ENCODE measurements around the gene ZNF563.

The ZNF563 gene

DNA sequence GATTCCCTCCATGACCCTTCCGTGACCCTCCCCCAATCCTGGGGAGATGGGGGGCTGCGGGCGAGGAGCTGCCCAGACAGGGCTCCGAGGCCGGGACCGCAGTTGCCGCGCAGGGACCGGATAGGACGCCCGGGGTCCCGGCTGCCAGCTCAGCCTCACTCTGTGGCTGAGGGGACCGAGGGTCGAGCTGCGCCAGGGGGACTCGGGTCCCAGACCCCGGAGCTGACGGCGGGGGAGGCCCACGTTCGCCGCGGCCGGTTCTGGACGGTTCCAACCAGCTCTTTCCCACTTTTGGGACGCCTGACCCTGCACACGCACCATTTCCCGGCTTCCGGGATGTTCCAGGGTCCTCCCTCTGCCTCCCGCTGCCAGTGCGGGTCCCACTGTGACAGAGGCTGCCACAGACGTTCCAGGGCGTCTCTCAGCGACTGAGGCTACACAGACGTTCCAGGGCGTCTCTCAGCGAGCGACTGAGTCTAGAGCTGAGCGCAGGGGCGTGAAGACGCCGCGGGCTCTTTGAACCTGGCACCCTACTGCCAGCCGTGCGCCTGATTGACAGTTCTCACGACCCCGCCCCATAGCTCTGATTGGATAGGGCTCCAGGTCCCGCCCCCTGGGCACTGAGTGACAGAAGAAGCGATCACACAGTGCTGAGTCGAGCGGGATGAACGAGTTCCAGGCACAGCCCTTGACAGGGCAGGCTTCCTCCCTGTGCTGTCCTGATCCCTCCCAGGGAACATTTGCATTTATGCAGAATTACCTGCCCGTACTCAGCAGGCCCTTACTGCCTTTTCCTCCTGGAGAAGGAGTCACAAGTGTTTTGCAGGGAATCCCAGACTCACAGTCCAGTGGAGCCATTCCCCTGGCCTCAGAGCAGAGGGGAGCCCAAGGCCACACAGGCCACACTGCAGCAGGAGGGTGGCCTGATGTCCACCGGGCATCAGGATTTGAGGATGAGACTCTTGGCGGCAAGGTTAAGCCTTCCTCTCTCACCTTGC, at the start of gene ZNF563:
ZNF563 (minus strand) TSS at position 472 of the 998 bp plus-strand sequence; CDS start at position 321, 151 bp downstream.
- DNase-seq (ENCODE audit: low read depth), result peak; percentile 91
- peak within 1 kb of the TSS; percentile 87 for H3K4me3 ChIP-seq (ENCODE audit: control insufficient read depth, low read depth, low read length)
- TF ChIP-seq CTCF (conservative IDR thresholded peaks at IDR 0.05; ENCODE audit: control insufficient read depth, insufficient read depth, low read depth, low read length), result no peak

DNA sequence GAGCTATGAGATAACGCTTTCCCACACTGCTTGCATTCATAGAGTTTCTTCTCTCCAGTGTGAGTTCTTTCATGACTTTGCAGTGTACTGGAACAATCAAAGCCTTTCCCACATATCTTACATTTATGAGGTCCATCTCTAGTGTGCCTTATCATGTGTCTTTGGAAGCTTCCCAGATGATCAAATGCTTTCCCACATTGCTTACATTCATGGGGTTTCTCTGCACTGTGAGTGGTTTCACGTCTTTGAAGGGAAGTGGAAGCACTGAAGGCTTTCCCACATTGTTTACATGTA, 47.0 kb upstream of the ZNF563 start:
- DNase-seq (ENCODE audit: low read depth), result no peak
- TF ChIP-seq CTCF (conservative IDR thresholded peaks at IDR 0.05; ENCODE audit: control insufficient read depth, insufficient read depth, low read depth, low read length), result no peak
- H3K4me3 ChIP-seq (ENCODE audit: control insufficient read depth, low read depth, low read length), result no peak overlapping the region

DNA sequence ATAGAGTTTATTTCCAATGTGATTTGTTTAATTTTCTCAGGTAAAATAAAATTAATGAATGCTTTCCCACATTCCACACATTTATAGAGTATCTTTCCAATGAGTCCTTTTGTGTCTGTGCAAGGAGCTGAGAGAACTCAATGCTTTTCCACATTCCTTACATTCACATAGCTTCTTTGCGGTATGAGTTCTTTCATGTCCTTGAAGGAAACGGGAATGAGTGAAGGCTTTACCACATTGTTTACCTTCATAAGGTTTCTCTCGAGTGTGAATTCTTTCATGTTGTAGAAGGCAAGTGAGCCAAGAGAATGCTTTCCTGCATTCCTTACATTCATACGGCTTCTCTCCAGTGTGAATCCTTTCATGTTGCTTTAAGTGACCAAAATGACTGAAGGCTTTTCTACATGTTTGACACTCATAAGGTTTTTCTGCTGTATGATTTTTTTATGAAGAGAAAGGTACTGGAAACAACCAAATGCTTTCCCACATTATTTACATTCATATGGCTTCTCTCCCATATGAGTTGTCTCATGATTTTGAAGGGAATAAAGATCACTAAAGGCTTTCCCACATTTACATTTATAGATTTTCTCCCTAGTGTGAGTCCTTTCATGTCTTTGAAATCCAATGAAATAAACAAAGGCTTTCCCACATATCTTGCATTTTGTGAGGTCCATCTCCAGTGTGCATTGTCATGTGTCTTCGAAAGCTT, 46.5 kb upstream of the ZNF563 start:
- TF ChIP-seq CTCF (conservative IDR thresholded peaks at IDR 0.05; ENCODE audit: control insufficient read depth, insufficient read depth, low read depth, low read length), result no peak
- no peak for DNase-seq (ENCODE audit: low read depth)

GRCh38 chr19:12374026-12374425, 40.6 kb upstream of the ZNF563 start:
- no peak for TF ChIP-seq CTCF (conservative IDR thresholded peaks at IDR 0.05; ENCODE audit: control insufficient read depth, insufficient read depth, low read depth, low read length)
- H3K4me3 ChIP-seq (ENCODE audit: control insufficient read depth, low read depth, low read length), result no peak overlapping the region
- no peak for DNase-seq (ENCODE audit: low read depth)

More for the DNA sequence above, 46.5 kb upstream of the ZNF563 start:
- no peak overlapping the region for H3K4me3 ChIP-seq (ENCODE audit: control insufficient read depth, low read depth, low read length)

- DNase-seq (ENCODE audit: low read depth), result peak; percentile 93
- peak; percentile 69 for TF ChIP-seq CTCF (conservative IDR thresholded peaks at IDR 0.05; ENCODE audit: control insufficient read depth, insufficient read depth, low read depth, low read length)
- peak within 1 kb of the TSS; percentile 73 for H3K4me3 ChIP-seq (ENCODE audit: control insufficient read depth, low read depth, low read length)
Observed at GRCh38 chr19:12365236-12366162, 32.1 kb upstream of the ZNF563 start, which contains the start of gene ZNF442. Gene ZNF442 (minus strand): TSS chr19:12365683. CDS start chr19:12363631, 2,052 bp downstream.
